NCI-H1694 (cell line): ENCODE results near the gene SIDT1.

ENCODE experiments used
- DNase-seq: peaks from one replicate; lab custom pipeline; 2025; lab: John Stamatoyannopoulos, UW

SIDT1 gene

DNA sequence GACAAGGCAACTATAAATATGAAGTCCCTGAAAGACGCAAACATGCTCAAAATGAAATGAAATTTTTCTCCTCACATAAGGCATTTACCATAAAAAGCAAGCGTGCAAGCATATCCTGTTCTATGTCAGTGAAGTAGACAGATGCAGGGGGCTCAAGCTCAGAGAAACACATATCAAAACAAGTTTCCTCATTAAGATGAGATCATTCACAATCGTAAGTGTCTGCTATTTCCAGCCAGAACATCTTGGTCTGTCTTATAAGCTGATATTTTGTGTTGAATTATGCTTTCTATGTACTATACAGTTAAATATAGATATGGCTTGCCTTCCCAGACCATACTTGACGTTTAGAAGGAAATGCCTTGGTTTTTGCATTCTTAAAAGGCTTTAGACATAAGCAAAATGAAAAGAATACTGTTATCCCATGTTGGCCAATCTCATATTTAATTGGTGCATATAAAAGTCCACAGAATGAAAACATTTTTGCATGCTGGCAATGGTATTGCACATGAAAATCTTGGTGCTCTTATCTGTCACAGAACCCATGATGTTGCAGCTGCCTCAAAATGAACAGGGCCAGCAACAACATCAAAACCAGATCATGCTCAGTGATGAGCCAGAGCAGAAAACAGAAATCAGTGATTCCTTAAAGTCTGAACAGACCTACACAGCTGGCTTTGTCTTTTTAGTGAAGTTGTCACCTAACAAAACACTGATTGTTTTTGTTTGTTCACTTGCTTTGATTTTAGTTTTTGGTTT, 65.4 kb downstream of the SIDT1 start:
- DNase-seq, result no peak

GRCh38 chr3:113600418-113601182, 68.2 kb downstream of the SIDT1 start:
- no peak for DNase-seq

- no peak for DNase-seq
Measured at GRCh38 chr3:113601240-113601639, 68.9 kb downstream of the SIDT1 start.

DNA sequence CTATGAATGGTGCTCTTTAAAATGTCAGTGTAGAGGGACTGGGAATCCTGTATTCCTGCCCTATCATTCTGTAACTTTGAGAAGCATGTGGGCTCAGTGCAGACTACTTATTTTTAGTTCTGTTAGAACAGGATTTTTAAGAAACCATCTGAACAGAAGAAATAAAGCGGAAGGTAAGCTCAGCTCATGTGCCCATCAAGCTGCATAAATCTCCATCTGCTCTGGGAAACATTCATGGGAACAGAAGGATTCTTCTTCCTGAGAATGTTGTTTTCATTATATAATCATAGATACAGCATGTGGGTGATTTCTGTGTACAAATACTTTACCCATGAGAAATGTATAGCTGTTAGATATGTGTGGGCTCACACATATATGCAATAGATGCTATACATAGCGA, 69.9 kb downstream of the SIDT1 start:
- DNase-seq, result no peak

DNA sequence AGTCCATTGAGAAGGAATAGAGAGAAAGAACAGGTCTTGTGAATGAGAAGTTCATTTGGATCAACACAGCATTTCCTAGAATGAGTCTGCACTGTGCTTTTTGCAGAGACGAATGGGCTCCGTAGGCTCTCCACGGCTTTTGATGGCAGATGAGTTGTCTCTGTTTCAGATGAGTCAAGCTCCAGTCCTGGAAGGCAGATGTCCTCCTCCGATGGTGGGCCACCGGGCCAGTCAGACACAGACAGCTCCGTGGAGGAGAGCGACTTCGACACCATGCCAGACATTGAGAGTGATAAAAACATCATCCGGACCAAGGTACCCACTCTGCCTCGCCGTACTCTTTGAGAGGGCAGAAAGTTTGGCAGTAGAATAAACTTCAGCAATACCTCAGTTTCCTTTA, 70.5 kb downstream of the SIDT1 start:
- no peak for DNase-seq

- no peak for DNase-seq
Measured at GRCh38 chr3:113606539-113607218, 74.3 kb downstream of the SIDT1 start.

DNA sequence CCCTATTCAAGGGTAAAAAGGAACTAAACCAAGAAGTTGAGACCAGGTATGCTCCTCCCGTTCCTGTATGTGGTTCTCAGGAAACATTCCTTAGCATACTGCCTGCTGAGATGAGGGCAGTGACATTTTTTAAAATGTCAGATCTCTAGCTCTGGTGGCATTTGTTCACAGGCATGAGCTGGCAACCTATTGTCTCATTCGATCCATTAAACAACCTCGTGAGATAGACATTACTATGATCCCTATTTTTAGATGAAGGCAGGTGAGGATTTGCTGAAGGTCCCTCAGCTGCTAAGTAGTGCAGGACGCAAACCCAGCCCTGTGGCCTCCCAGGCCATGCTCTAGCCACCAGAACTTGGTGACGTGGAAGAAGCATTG, 74.9 kb downstream of the SIDT1 start:
- no peak for DNase-seq

DNA sequence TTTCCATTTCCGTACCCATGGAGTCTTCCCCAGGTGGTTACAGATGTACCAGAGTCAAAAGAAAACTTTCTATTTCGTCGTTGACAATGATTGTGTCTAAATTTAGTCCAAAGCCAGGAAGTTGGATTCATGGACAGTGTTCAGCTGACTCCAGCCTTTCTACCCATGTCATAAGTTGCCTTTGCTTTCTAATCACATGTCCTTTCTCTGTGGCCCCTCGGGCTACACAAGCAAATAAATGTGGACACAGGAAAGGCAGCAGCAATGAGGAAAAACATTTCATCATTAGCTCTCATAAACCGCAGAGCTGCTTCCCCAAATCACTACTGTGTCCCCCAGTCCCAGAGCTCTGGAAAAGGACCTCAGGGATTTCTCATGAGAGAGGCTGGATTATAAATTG, 82.0 kb downstream of the SIDT1 start:
- DNase-seq, result no peak

GRCh38 chr3:113615976-113616375, 83.6 kb downstream of the SIDT1 start:
- no peak for DNase-seq

DNA sequence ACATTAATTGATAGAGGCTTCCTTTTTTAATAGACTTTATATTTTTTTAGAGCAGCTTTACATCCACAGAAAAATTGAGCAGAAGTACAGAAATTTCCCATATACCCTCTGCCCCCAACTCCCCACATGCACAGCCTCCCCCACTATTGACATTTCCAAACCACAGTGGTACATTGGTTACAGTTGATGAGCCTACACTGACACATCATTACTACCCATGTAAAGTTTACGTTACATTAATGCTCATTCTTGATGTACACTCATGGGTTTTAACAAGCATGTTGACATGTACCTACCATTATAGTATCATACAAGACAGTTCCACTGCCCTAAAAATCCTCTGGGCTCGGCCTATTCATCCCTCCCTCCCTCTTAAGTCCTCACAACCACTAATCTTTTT, 85.4 kb downstream of the SIDT1 start:
- DNase-seq, result no peak

DNA sequence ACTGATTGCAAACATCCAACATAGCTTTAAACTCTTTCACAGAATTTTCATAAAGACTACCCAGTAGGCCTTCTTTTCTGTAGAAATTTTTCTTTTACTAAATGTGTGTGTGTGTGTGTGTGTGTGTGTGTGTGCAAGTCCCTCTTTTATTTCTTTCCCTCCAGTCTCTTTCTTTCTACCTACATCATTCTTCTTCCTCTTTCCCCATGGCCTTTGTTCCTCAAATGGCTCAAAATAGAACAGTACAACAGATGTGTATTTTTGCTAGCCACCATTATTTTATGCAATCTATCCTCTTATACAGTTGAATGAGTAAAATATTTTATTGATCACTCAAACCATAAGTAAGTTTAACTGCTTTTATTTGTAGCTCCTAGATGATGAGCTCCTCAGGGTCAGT, 87.7 kb downstream of the SIDT1 start:
- no peak for DNase-seq

GRCh38 chr3:113623324-113623723, 91.0 kb downstream of the SIDT1 start:
- DNase-seq, result no peak

GRCh38 chr3:113623811-113624210, 91.5 kb downstream of the SIDT1 start:
- DNase-seq, result no peak

DNA sequence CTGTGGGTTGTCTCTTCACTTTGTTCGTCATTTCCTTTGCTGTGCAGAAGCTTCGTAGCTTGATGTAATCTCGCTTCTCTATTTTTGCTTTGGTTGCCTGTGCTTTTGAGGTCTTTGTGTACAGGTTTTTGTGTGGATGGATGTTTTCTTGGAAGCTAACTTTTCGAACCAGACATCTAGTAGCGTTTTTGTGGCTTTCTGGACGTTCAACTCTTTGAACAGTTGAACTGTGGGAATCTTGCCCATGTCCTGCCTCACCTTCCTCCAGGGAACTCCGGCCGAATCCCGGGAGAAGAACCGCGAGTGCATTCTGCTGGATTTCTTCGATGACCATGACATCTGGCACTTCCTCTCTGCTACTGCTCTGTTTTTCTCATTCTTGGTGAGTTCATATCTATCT, 93.5 kb downstream of the SIDT1 start:
- DNase-seq, result no peak

GRCh38 chr3:113626503-113627371, 94.4 kb downstream of the SIDT1 start:
- peak; percentile 21 for DNase-seq

GRCh38 chr3:113628316-113628715, 96.0 kb downstream of the SIDT1 start:
- DNase-seq, result no peak

DNA sequence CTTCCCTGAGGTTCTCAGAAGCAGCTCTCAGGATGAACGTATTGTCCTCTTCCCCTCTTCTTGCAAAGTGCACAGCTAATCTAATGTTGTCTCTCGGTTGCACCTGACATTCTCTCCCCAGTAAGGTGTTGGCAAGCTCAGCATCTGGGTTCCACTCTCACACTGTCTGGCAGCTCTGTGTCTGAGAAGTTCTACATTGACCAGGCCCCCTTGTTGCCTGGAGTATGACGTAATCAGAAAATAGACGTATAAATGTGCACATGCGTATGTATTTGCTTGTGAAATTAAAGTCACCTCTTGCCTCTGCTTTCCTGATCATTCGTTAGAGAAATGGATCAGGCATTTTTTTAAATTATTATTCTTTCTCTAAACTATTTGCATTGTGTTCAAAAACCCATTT, 96.4 kb downstream of the SIDT1 start:
- DNase-seq, result no peak

DNA sequence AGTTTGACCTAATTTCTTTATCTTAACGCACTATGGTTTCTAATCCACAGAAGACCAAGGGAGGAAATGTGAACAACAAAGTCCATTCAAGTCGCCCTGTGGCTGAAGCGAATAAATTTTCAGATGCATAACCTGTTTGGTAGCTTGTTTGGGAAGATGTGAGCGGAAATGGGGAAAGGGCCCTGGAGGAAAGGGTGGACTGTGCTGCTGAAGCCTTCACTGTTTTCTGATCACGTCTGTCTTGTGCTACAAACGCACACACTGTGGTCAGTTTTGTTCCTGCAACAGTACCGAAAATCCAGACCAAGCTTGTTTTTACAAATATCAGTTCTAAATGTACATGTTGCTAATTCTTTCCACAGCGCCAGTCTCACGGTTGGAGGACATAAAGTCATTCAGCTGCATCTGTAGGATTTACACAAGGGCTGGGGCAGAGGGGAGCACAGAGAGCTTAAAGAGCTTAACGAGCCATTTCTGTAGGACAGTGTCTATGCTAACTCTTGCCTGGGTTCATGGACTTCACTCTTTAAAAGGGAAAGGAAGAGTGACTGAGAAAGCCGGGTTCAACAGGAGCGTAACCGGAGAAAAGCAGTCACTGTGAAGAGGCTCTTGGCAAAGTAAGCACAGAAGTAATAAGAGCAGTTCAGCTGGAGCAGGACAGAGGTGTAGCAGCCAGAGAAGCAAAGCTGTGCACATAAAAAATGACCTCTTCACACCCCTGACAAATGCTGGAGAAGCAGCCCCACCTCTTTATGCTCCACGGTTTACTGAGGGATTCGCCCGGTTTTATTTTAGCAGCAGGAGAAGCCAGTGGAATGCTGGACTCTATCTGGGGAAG, 97.4 kb downstream of the SIDT1 start:
- no peak for DNase-seq

GRCh38 chr3:113630956-113631542, 98.7 kb downstream of the SIDT1 start:
- DNase-seq, result no peak

- DNase-seq, result no peak
Measured at GRCh38 chr3:113631573-113631972, 99.2 kb downstream of the SIDT1 start.
